Prostate gland (tissue), 2 donors: ENCODE results near the gene PEG3. TPM values are rescaled to one million over a fixed set of nuclear protein-coding genes. Genes with fewer than 3 reads are reported as not detected.

Source experiments
- DNase-seq: peaks from one replicate; pipeline ENCODE4 v3.0.0-alpha.2; 2019; ENCODE audit warnings: low spot score
- H3K27ac ChIP-seq, 2 donors: fragments of 200-600 bp; sonication (generic); 2 replicates each; pipeline ENCODE4 v1.5.1; 2017 to 2019
- H3K27me3 ChIP-seq: fragments of 200-600 bp; sonication (generic); replicated peaks from 2 replicates; pipeline ENCODE4 v1.5.1; 2019; ENCODE audit not compliant: insufficient read depth
- H3K36me3 ChIP-seq, 2 donors: fragments of 200-600 bp; sonication (generic); 1 replicate in 1 of 2; 2 replicates in 1 of 2; pipeline versions ENCODE4 v1.5.1 to v1.8.1; 2017 to 2019
- H3K4me1 ChIP-seq: fragments of 200-600 bp; sonication (generic); replicated peaks from 2 replicates; pipeline ENCODE4 v1.5.1; 2019
- H3K4me3 ChIP-seq, 2 donors: fragments of 200-600 bp; sonication (generic); 2 replicates each; pipeline ENCODE4 v1.5.1; 2017 to 2019
- H3K9me3 ChIP-seq: fragments of 200-600 bp; sonication (generic); 2 replicates; pipeline ENCODE4 v1.5.1; 2017
- CTCF ChIP-seq, 4 experiments: fragments of 200-600 bp in 2 of 4; fragments of 450-650 bp in 2 of 4; sonication (generic) in 2 of 4; IDR thresholded peaks; 1 replicate in 3 of 4; 2 replicates in 1 of 4; pipeline ENCODE4 v1.5.1; 2016 to 2019; ENCODE audit warnings: antibody characterized with exemption in 4 of 4, mild to moderate bottlenecking in 2 of 4, moderate library complexity in 2 of 4
- POLR2A ChIP-seq: fragments of 450-650 bp; IDR thresholded peaks from one replicate; pipeline ENCODE4 v1.6.1; 2016; ENCODE audit warnings: antibody characterized with exemption, mild to moderate bottlenecking
- POLR2AphosphoS5 ChIP-seq: sonication (generic); formaldehyde crosslinking; IDR thresholded peaks from one replicate; pipeline ENCODE4 v1.6.1; 2017; ENCODE audit warnings: antibody characterized with exemption
- WGBS: methylation state at CpG from one replicate; pipeline ENCODE4 v1.1.5; 2018; 5-methylcytosine and 5-hydroxymethylcytosine counted together
- intact Hi-C: fragments of 100-400 bp; cut with DNase I; formaldehyde crosslinking; loops from one replicate; pipeline ENCODE4 v1.14.2; 2022
- total RNA-seq, 2 donors: library from RNA; depleted of rRNA; stranded (reverse); fragments of >200 nt; gene quantifications; one replicate each; pipeline ENCODE4 v1.1.0, GENCODE V29; 2016

The PEG3 gene
- total RNA-seq, 2 donors from 2014 or later: 6.1 to 101 TPM

- intact Hi-C loops: no loop called here
- Histone ChIP-seq H3K27me3 (no peaks in the 10 kb centered on the region), H3K27ac (no peak overlapping the region), H3K4me1 (no peaks in the 10 kb centered on the region), H3K36me3 (no peaks in the 10 kb centered on the region), H3K4me3 (no peak overlapping the region), H3K9me3 (no peaks in the 10 kb centered on the region)
- TF ChIP-seq CTCF (IDR thresholded peaks at IDR 0.05) (no peak), POLR2A (no peak), POLR2AphosphoS5 (no peak)
- 40% methylated on average over 12 of the region's 12 CpGs for WGBS
- DNase-seq: no peak
Measured at GRCh38 chr19:56841193-56841543, 642 bp upstream of the PEG3 start.

- H3K27ac ChIP-seq: peak overlapping the region; percentile 31 to 90
- H3K36me3 ChIP-seq: no peaks in the 10 kb centered on the region
- H3K4me1 ChIP-seq: no peaks in the 10 kb centered on the region
- no peak for DNase-seq
- WGBS: 63% methylated on average over 35 of the region's 48 CpGs
- intact Hi-C loops: no loop called here
- H3K27me3 ChIP-seq: no peaks in the 10 kb centered on the region
- peak; percentile 56 for TF ChIP-seq POLR2AphosphoS5
- no peak for TF ChIP-seq POLR2A
- peak in 2 of 4 experiments; percentile 6 to 9 for TF ChIP-seq CTCF (IDR thresholded peaks at IDR 0.05)
- no peaks in the 10 kb centered on the region for H3K9me3 ChIP-seq
- peak overlapping the region; percentile 35 to 37 for H3K4me3 ChIP-seq
Measured at GRCh38 chr19:56839652-56840450, 675 bp downstream of the PEG3 start.

GRCh38 chr19:56838909-56839651 is 1.4 kb downstream of the PEG3 start:
- intact Hi-C loops: no loop called here

GRCh38 chr19:56838024-56838908 is 2.3 kb downstream of the PEG3 start:
- Histone ChIP-seq H3K4me1 (no peaks in the 10 kb centered on the region), H3K27ac (peak overlapping the region; percentile 83 to 90), H3K9me3 (no peaks in the 10 kb centered on the region), H3K36me3 (no peaks in the 10 kb centered on the region), H3K27me3 (no peaks in the 10 kb centered on the region), H3K4me3 (peak overlapping the region; percentile 23 to 39)
- 61% methylated on average over 39 of the region's 44 CpGs for WGBS
- intact Hi-C loops: no loop called here
- DNase-seq: peak; percentile 59
- peak; percentile 28 for TF ChIP-seq POLR2A
- TF ChIP-seq CTCF (IDR thresholded peaks at IDR 0.05): peak; percentile 45 to 74 (median 56)
- no peak for TF ChIP-seq POLR2AphosphoS5

More at GRCh38 chr19:56838909-56839651, 1.4 kb downstream of the PEG3 start:
- TF ChIP-seq POLR2AphosphoS5 (peak; percentile 76), CTCF (IDR thresholded peaks at IDR 0.05) (no peak), POLR2A (peak; percentile 7)
- DNase-seq: peak; percentile 98
- Histone ChIP-seq H3K27ac (peak overlapping the region; percentile 83 to 90), H3K4me3 (no peak overlapping the region), H3K4me1 (no peaks in the 10 kb centered on the region), H3K36me3 (no peaks in the 10 kb centered on the region), H3K9me3 (no peaks in the 10 kb centered on the region), H3K27me3 (no peaks in the 10 kb centered on the region)
- whole genome bisulfite sequencing: 44% methylated on average over 33 of the region's 34 CpGs
